Adrenal gland (tissue), 5 donors: ENCODE results near the gene ERLEC1.

ENCODE experiments used
- CTCF ChIP-seq, 6 experiments: fragments of 450-650 bp in 4 of 6; fragments of 200-600 bp in 2 of 6; sonication (generic) in 1 of 6; IDR thresholded peaks; 1 replicate in 5 of 6; 2 replicates in 1 of 6; pipeline versions ENCODE4 v1.5.1 to v1.8.0; 2016 to 2021; ENCODE audit warnings: antibody characterized with exemption in 6 of 6, mild to moderate bottlenecking in 2 of 6, moderate library complexity in 1 of 6
- POLR2A ChIP-seq, 2 donors: fragments of 450-650 bp; IDR thresholded peaks; one replicate each; pipeline ENCODE4 v1.6.1; 2017; ENCODE audit warnings: antibody characterized with exemption in 2 of 2, mild to moderate bottlenecking in 2 of 2, moderate library complexity in 1 of 2
- donor health status: DM: no; HTN: no; CAD: no.

DNA sequence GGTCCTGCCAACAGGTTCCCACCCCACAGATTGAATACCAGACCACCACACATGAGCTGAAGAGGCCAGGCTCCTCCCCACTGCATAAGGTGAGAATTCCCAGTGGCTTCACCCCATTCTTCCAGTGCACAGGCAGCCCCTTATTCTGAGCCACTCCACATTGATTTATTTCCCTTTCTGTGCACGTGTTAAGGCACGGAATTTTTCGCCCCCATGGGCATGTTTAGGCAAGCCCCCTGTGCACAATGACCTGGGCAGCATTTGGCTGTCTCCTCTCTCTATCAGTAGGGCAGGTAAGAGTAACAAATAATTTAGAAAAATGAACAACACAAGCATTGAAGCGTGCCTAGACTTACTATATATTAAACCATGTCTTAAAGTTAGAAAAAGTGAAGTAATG is 34.5 kb upstream of the ERLEC1 start:
- TF ChIP-seq CTCF (IDR thresholded peaks at IDR 0.05) (no peak), POLR2A (IDR thresholded peaks at IDR 0.05) (no peak)
